ENCODE results near the gene GEMIN5. TPM values are rescaled to one million over a fixed set of nuclear protein-coding genes. Genes with fewer than 3 reads are reported as not detected.
A peak's percentile ranks its signal among the peaks of the same experiment; 100 is the strongest.

The GEMIN5 gene
- total and polyA plus RNA-seq, 2 of the 13 experiments (the other 11 are each of a cell fraction or from before 2014, with no cell fraction given) = 6.6 to 28.6 TPM

DNA sequence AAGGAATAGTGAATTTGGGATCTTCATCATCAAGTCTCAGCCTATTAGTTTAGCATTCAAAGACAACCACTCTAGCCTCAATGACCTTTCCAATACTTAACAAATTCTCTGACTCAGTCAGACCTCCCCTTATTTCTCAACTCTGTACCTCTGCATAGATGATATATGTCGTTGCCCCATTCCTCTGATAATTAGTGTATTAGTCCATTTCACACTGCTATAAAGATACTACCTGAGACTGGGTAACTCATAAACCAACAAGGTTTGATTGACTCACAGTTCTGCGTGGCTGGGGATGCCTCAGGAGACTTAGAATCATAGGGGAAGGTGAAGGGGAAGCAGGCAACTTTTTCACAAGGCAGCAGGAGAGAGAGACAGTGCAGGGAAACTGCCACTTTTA is 11.8 kb upstream of the GEMIN5 start:
- BruUV-seq (replicated peaks) = no TSS peak
- ATAC-seq (no peak), DNase-seq (ENCODE audit: low spot score) (no peak), FAIRE-seq (no peak)
- Histone ChIP-seq H3K4me2 (ENCODE audit: low read depth, low read length) (no peak overlapping the region), H3K79me2 (ENCODE audit: insufficient read depth, low read length) (peaks cover 60% of the 10 kb centered on the region), H3K9me3 (ENCODE audit: low read length) (no peaks in the 10 kb centered on the region), H3K4me3 (replicated peaks in 1 of 3; ENCODE audit: insufficient read depth in 1 of 3, low read depth in 2 of 3, low read length in 3 of 3) (no peak overlapping the region), H4K20me1 (ENCODE audit: insufficient read depth, low read length) (no peaks in the 10 kb centered on the region; the same call in 1 of the 2 replicates), H3K4me1 (ENCODE audit: insufficient read depth, low read length) (peaks cover 34% of the 10 kb centered on the region), H3K27ac (ENCODE audit: extremely low read length, insufficient read depth, low read length) (no peak overlapping the region), H2AFZ (ENCODE audit: low read length) (no peak overlapping the region), H3K36me3 (replicated peaks in 1 of 2; ENCODE audit: control insufficient read depth in 1 of 2, insufficient read depth in 2 of 2, low read length in 2 of 2) (peaks cover 3 to 8% of the 10 kb centered on the region in 2 experiments; a peak in 4 of 5 replicates), H3K27me3 (ENCODE audit: control insufficient read depth in 1 of 2, insufficient read depth in 2 of 2, low read length in 2 of 2) (no peaks in the 10 kb centered on the region), H3K9ac (ENCODE audit: insufficient read depth, low read depth, low read length) (no peak overlapping the region)
- in situ Hi-C loops (cut with HindIII; ENCODE audit: extremely low pct_ligation_motif_present, low pct_unique_long_range_greater_than_20kb) (no loop called here), intact Hi-C loops (cut with micrococcal nuclease; ENCODE audit: unreplicated experiment) (no loop called here)
- TF ChIP-seq ZNF251 (CRISPR knock-in tag; IDR thresholded peaks at IDR 0.05) = no peak
- CTCF ChIA-PET (ENCODE audit: low intra/inter-chr PET ratio, low total read pairs) = no interaction called here
- WGBS (ENCODE audit: low lambda C conversion rate) = 86% methylated on average over 2 of the region's 2 CpGs
- POLR2A ChIA-PET = no interaction called here

DNA sequence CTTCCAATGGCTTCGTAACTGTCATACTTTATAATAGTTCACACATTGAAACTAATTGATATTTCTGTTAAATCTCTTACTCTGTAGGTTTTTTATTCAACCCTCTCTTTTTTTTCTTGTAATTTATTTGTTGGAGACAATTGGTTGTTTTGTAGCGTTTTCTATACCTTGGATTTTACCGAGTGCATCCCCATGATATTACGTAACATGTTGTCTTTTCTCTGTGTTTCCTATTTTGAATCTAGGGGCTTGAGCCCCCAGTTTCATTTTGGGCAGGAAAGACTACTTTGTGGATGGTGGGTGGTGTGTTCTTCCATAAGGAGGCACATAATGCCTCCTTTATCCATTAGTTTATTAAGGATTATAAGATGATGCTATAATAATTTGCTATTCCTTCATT is 10.3 kb upstream of the GEMIN5 start:
- peaks cover 3 to 8% of the 10 kb centered on the region in 2 experiments; a peak in 4 of 5 replicates for H3K36me3 ChIP-seq (replicated peaks in 1 of 2; ENCODE audit: control insufficient read depth in 1 of 2, insufficient read depth in 2 of 2, low read length in 2 of 2)
- H3K79me2 ChIP-seq (ENCODE audit: insufficient read depth, low read length) = peaks cover 70% of the 10 kb centered on the region
- no peak overlapping the region for H3K9ac ChIP-seq (ENCODE audit: insufficient read depth, low read depth, low read length)
- BruUV-seq (replicated peaks) = no TSS peak
- no peaks in the 10 kb centered on the region for H3K27me3 ChIP-seq (ENCODE audit: control insufficient read depth in 1 of 2, insufficient read depth in 2 of 2, low read length in 2 of 2)
- 95% methylated on average over 4 of the region's 4 CpGs for WGBS (ENCODE audit: low lambda C conversion rate)
- no peaks in the 10 kb centered on the region; the same call in 1 of the 2 replicates for H4K20me1 ChIP-seq (ENCODE audit: insufficient read depth, low read length)
- ChIA-PET POLR2A (no interaction called here), CTCF (ENCODE audit: low intra/inter-chr PET ratio, low total read pairs) (no interaction called here)
- no peak for ATAC-seq
- no peaks in the 10 kb centered on the region for H3K9me3 ChIP-seq (ENCODE audit: low read length)
- TF ChIP-seq CEBPB (IDR thresholded peaks at IDR 0.05; ENCODE audit: borderline replicate concordance, low read depth, low read length) = peak; percentile 71
- no peak for TF ChIP-seq ZNF234 (CRISPR knock-in tag; conservative IDR thresholded peaks at IDR 0.05)
- DNase-seq (ENCODE audit: low spot score) = no peak
- in situ Hi-C loops (cut with HindIII; ENCODE audit: extremely low pct_ligation_motif_present, low pct_unique_long_range_greater_than_20kb) (no loop called here), intact Hi-C loops (cut with micrococcal nuclease; ENCODE audit: unreplicated experiment) (no loop called here)
- H3K4me3 ChIP-seq (replicated peaks in 1 of 3; ENCODE audit: insufficient read depth in 1 of 3, low read depth in 2 of 3, low read length in 3 of 3) = no peak overlapping the region
- no peak overlapping the region for H2AFZ ChIP-seq (ENCODE audit: low read length)
- H3K27ac ChIP-seq (ENCODE audit: extremely low read length, insufficient read depth, low read length) = no peak overlapping the region
- peaks cover 35% of the 10 kb centered on the region for H3K4me1 ChIP-seq (ENCODE audit: insufficient read depth, low read length)
- H3K4me2 ChIP-seq (ENCODE audit: low read depth, low read length) = no peak overlapping the region
- FAIRE-seq = no peak

Measured in HepG2 (cell line).